HFFc6 (cell line): ENCODE measurements around the gene ACSBG1. TPM values are rescaled to one million over a fixed set of nuclear protein-coding genes. Genes with fewer than 3 reads are reported as not detected.

Source experiments
- DNase-seq: peaks from one replicate; pipeline ENCODE4 v3.0.0-alpha.2; 2018
- H3K27ac Mint-ChIP-seq: 2 replicates; pipeline ENCODE4 v1.8.0; 2020; ENCODE audit warnings: mild to moderate bottlenecking, mixed read lengths
- H3K27me3 Mint-ChIP-seq: 2 replicates; pipeline ENCODE4 v1.8.0; 2021; ENCODE audit warnings: mild to moderate bottlenecking, moderate library complexity, mixed read lengths; ENCODE audit not compliant: insufficient read depth
- H3K36me3 Mint-ChIP-seq: 2 replicates; pipeline ENCODE4 v1.8.0; 2021; ENCODE audit warnings: low read depth, mixed read lengths
- H3K4me1 Mint-ChIP-seq: 2 replicates; pipeline ENCODE4 v1.8.0; 2020; ENCODE audit warnings: low read depth, mixed read lengths
- H3K4me3 Mint-ChIP-seq: 2 replicates; pipeline ENCODE4 v1.8.0; 2020; ENCODE audit warnings: mild to moderate bottlenecking, moderate library complexity, mixed read lengths
- H3K9me3 Mint-ChIP-seq: 2 replicates; pipeline ENCODE4 v1.8.0; 2020; ENCODE audit warnings: mild to moderate bottlenecking, mixed read lengths
- total RNA-seq, 6 experiments: library from RNA; stranded (reverse); fragmentation: NEBNext Ultra II Directional; extraction: Animal tissue kit (Norgen Biotek cat#: 25700); gene quantifications; 2 replicates in 1 of 6; 3 replicates in 5 of 6; pipeline ENCODE4 v1.2.3, GENCODE V29; 2021
- TF ChIP-seq, protein P1 (sequence below): fragments of 200-600 bp; sonication (generic); IDR thresholded peaks from 2 replicates; pipeline ENCODE4 v1.5.0; 2021; ENCODE audit warnings: antibody characterized with exemption, mild to moderate bottlenecking

Gene ACSBG1
- total RNA-seq, 6 experiments from 2014 or later: not detected

DNA sequence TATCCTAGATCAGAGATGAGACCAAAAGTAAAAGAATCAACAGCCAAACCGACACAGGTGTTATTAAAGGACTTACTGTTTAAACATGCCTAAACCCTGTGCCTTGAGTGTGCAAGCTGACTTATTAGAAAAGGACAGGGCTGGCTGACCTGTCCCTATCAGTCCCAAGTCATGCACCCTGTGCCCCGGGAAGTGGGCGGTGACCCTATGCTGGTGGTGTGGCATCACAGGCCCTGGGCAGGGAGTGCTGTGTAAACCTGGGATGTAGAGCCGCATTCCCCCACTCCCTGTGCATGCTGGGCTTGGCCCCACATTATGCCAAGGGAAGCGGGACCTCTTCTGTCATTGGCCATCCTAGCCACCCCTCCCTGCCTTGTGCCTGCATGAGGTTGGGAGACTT is 40.6 kb upstream of the ACSBG1 start:
- Mint-ChIP-seq H3K27ac (no peak overlapping the region), H3K4me3 (no peak overlapping the region), H3K27me3 (peaks cover 5% of the 10 kb centered on the region), H3K9me3 (no peaks in the 10 kb centered on the region), H3K36me3 (no peaks in the 10 kb centered on the region), H3K4me1 (peaks cover 2% of the 10 kb centered on the region)
- TF ChIP-seq, protein P1, sequence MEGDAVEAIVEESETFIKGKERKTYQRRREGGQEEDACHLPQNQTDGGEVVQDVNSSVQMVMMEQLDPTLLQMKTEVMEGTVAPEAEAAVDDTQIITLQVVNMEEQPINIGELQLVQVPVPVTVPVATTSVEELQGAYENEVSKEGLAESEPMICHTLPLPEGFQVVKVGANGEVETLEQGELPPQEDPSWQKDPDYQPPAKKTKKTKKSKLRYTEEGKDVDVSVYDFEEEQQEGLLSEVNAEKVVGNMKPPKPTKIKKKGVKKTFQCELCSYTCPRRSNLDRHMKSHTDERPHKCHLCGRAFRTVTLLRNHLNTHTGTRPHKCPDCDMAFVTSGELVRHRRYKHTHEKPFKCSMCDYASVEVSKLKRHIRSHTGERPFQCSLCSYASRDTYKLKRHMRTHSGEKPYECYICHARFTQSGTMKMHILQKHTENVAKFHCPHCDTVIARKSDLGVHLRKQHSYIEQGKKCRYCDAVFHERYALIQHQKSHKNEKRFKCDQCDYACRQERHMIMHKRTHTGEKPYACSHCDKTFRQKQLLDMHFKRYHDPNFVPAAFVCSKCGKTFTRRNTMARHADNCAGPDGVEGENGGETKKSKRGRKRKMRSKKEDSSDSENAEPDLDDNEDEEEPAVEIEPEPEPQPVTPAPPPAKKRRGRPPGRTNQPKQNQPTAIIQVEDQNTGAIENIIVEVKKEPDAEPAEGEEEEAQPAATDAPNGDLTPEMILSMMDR: no peak
- no peak for DNase-seq

DNA sequence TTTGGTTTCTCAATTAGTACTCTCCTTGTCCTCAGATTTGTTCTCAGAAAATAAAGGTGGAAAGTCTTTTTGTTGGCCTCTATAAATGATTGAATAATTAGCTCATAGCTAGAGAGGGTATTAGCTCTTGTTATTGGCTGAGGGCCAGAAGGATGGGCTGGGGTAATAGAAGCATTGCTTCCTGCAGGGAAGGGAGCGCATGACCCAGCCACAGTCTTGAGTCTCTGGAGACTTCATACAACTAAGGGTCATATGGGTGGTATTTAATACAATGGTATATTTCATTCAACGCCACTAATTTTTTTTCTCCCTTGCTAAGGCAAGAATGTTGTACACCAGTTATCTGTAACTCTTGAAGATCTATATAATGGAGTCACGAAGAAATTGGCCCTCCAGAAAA is 38.4 kb upstream of the ACSBG1 start:
- Mint-ChIP-seq H3K4me1 (no peaks in the 10 kb centered on the region), H3K9me3 (no peaks in the 10 kb centered on the region), H3K27me3 (peaks cover 8% of the 10 kb centered on the region), H3K36me3 (no peaks in the 10 kb centered on the region), H3K4me3 (no peak overlapping the region), H3K27ac (no peak overlapping the region)
- no peak for DNase-seq
- TF ChIP-seq, protein P1: no peak

DNA sequence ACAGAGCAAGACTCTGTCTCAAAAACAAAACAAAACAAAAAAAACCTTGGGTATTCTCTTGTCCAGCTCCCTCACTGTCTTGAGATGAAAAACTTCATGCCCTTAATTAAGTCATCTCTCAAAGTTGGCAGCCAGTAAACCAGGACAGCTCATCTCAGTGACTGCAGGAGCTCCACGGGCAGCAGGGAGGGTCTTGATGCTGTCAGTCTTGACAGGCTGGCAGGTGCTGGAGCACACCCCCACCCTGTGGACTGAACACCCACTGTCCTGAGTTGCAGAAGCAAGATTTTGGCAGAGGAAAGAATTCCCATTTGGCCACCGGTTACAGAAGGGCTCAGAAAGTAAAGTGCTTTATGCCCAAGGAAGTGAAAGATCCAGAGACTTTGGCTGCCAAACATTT is 38.0 kb upstream of the ACSBG1 start:
- TF ChIP-seq, protein P1: no peak
- peaks cover 8% of the 10 kb centered on the region for H3K27me3 Mint-ChIP-seq
- no peak overlapping the region for H3K27ac Mint-ChIP-seq
- DNase-seq: no peak
- no peak overlapping the region for H3K4me3 Mint-ChIP-seq
- no peaks in the 10 kb centered on the region for H3K9me3 Mint-ChIP-seq
- no peaks in the 10 kb centered on the region for H3K36me3 Mint-ChIP-seq
- no peaks in the 10 kb centered on the region for H3K4me1 Mint-ChIP-seq

DNA sequence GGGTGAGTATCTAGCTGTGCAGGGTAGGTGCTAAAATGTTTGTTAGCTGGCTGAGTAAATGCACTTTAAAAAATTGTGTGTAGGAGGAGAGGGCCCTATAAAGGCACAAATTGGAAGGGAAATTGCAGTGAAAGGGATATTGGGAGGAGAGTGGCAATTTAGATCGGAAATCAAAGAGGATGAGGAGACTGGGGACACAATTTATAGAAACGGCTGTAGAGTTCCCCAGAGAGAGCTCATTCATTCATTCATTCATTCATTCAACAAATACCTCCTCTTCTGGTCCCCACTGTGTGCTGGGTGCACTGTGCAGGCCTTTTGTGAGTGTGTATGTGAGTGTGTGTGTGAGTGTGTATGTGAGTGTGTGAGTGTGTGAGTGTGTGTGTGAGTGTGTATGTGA is 32.4 kb upstream of the ACSBG1 start:
- Mint-ChIP-seq H3K4me1 (peaks cover 11% of the 10 kb centered on the region), H3K9me3 (no peaks in the 10 kb centered on the region), H3K36me3 (no peaks in the 10 kb centered on the region), H3K27me3 (peaks cover 29% of the 10 kb centered on the region), H3K4me3 (no peak overlapping the region), H3K27ac (no peak overlapping the region)
- TF ChIP-seq, protein P1: no peak
- DNase-seq: no peak

DNA sequence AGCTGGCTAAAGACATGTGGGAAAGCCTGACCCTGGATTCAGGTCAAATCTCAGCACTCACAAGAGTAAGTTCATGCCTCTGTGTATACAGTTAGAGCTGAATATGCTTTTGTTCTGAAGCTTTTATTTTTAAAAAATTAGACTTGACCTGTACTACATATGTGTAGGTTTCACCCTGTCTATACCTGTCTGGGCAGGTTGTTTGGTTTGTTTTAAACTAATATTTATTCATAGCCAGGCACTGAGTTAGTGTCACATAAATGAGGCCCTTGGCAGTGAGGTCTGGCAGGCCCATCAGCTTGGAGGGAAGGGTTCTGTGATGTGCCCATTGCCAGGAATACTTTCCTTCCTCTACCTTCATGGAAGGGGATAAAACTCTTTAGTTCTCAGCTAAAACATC is 31.9 kb upstream of the ACSBG1 start:
- H3K4me1 Mint-ChIP-seq: peaks cover 11% of the 10 kb centered on the region
- H3K9me3 Mint-ChIP-seq: no peaks in the 10 kb centered on the region
- H3K27me3 Mint-ChIP-seq: peaks cover 25% of the 10 kb centered on the region
- TF ChIP-seq, protein P1: no peak
- no peak for DNase-seq
- H3K27ac Mint-ChIP-seq: no peak overlapping the region
- no peaks in the 10 kb centered on the region for H3K36me3 Mint-ChIP-seq
- H3K4me3 Mint-ChIP-seq: no peak overlapping the region

DNA sequence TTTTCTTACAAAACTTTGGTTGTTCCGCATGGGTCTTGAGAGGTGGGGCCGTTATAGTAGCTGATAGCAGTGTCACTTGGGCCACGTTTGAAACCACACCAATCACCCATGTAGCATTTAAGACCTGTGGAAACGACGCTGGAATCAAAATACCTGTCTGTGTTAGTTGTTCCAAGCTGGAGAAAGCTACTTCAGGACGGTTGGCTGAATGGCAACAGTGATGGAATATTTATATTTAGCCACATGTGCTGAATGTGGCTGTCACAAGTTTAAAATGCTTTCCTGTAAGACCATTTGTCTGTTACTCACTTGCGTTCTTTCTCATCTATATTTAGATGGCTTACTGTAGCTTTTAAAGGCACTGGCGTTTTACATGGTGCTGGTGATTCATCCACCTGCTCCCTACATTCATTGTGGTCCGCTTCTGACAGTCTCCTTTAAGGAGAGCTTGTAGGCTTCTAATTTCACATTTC is 31.4 kb upstream of the ACSBG1 start:
- H3K9me3 Mint-ChIP-seq: no peaks in the 10 kb centered on the region
- peak; percentile 87 for DNase-seq
- H3K4me3 Mint-ChIP-seq: 0 out of 2 replicates have a peak overlapping the region, but pooled peaks have one; percentile 3
- H3K4me1 Mint-ChIP-seq: peaks cover 11% of the 10 kb centered on the region
- no peak overlapping the region for H3K27ac Mint-ChIP-seq
- peaks cover 24% of the 10 kb centered on the region for H3K27me3 Mint-ChIP-seq
- TF ChIP-seq, protein P1: no peak
- H3K36me3 Mint-ChIP-seq: no peaks in the 10 kb centered on the region
